Airway epithelial cell (primary cell): ENCODE data around the gene CD93. TPM values are rescaled to one million over a fixed set of nuclear protein-coding genes. Genes with fewer than 3 reads are reported as not detected.

Experiments
- total RNA-seq: library from RNA; depleted of rRNA; stranded (reverse); fragments of >200 nt; gene quantifications from 2 replicates; pipeline ENCODE4 v1.2.3, GENCODE V29; 2015

CD93 gene
- under 0.01 TPM in 2 replicates for total RNA-seq

GRCh38 chr20:23086056-23086566 lies at the start of gene CD93:
CD93 (minus strand) TSS chr20:23086324; CDS start chr20:23086192, 132 bp downstream.

GRCh38 chr20:23049201-23050075 lies 36.7 kb downstream of the CD93 start, which contains the start of gene THBD:
THBD (minus strand) TSS chr20:23049672; CDS start chr20:23049504, 168 bp downstream.

GRCh38 chr20:23034721-23035671 lies 51.1 kb downstream of the CD93 start, which contains the start of gene SSTR4:
SSTR4 (plus strand) TSS chr20:23035312; CDS start chr20:23035484, 172 bp downstream.

Other genes starting within 250 kb of the CD93 start
- not detected in 2 replicates for gene SSTR4, start 51.0 kb downstream of the CD93 start, total RNA-seq
- gene THBD, start 36.7 kb downstream of the CD93 start, total RNA-seq = 40.7 and 44.2 TPM in 2 replicates